HG02571 (cell line): ENCODE data around the gene FSCN2.

Source experiments
- ATAC-seq: cut with Tn5 transposase; IDR thresholded peaks from one replicate; pipeline ENCODE4 v1.9.1; 2021; ENCODE audit warnings: mild to moderate bottlenecking, moderate library complexity; ENCODE audit not compliant: unreplicated experiment

The FSCN2 gene

DNA sequence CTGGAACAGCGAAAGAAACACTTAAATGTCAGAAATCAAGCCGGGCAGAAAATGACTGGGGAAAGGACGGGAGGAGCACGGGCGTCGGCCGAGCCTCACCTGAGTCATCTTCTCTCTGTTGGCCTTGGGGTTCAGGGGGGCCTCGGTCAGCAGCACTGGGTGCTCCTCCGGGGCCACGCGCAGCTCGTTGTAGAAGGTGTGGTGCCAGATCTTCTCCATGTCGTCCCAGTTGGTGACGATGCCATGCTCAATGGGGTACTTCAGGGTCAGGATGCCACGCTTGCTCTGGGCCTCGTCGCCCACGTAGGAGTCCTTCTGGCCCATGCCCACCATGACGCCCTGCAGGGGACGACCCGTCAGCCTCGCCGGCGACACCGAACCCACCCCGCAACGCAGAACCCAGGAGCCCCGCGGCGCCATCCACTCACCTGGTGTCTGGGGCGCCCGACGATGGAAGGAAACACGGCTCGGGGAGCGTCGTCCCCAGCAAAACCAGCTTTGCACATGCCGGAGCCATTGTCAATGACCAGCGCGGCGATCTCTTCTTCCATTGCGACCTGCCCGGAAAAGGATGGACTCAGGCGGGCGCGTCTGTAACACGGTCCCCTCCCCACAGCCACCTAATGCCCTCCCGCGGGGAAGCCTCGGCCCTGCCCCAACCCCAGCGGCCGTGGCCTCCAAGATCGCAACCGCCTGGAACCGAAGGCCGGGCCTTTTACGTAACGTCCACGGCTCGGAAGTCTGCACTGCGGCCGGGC is 16.2 kb upstream of the FSCN2 start:
- ATAC-seq: peak; percentile 1

DNA sequence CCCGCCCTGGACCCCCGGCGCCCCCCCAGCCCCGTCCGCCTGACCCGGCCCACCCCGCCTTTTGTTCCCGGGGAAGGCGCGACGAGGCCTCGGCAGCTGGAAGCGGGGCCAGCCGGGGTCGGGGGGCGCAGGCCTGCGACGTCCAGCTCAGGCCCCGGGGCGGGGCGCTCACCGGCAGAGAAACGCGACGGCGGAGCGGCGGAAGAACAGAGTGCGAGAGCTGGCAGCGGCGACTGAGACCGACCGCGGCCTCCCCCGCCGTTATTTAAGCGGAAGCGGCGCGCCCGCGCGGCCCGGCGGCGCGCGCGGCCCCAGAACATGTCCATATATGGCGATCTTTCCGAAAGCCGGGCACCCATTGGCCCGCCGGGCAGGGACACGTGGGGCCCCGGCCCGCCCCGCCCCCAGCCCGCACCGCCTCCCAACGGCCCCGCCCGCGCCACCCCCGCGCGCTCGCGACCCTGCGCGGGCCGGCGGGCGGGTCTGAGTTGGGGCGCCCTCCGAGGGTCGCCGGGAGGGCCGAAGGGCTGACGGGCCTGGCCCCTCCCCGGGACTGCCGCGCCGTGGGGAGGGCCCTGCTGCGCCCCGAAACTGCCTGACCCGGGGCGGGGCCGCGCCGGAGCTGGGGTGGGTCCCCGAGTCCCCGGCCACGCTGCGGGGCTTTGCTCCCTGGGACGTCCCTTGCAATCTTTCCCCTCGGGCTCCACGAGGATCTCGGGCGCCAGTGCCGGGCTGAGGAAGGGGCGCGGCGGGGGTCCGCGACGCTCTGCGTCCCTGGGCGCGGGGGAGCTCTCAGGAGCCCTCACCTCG is 15.4 kb upstream of the FSCN2 start, which contains the start of gene ACTG1:
ACTG1 (minus strand) TSS at position 238 of the 810 bp plus-strand sequence. CDS start 445 bp downstream, outside the sequence.
- ATAC-seq: peak; percentile 50

DNA sequence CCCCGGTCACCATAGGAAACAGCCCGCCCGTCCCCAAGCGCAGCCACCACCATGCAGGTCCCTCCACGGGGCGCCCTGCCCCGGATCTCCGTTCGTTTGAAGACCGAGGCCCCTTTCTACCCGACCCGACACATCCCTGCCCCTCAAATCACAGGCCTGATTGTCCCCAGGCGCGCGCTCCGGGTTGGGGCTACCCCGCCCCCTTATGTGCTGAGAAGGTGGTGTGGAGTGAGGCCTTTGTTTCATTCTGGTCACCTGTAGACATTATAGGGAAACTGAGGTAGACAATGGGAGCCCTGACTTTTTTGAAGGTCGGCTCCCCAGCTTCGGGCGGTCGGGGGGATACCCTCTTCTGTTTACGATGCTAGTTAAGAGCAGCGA is 14.8 kb upstream of the FSCN2 start:
- no peak for ATAC-seq

DNA sequence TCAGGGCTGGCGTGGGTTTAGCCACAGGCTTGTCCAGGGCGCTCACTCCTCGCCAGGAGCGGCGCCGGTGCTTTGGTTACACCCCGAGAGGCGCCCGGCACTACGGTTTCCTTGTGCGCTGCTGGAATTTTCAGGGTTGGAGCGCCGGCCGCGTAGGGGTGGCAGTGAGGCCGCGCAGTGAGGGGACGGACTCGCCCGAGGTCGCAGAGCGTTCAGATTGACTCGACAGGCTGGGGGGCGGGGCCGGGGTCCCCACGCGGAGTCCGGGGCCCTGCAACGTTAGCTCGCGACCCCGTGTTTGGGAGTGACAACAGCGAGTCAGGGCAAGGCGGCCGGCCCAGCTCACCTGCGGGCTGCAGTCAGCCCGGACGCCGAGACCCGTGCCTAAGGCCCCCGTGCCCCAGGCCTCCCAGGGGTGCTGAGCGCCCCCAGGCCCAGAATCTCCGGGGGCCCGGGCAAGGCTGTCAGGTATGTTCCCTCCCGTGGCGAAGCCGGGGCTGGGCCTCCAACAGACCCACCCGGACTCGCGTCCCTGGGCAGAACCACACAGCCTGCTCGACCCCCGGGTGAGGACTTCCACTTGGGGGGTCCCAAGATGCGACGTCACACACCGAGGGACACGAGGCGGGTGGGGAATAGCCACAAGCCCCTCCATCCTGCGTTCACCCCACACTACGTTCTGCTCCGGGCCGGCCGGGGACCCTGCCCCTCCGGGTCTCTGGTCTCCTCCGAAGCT is 14.3 kb upstream of the FSCN2 start:
- no peak for ATAC-seq

DNA sequence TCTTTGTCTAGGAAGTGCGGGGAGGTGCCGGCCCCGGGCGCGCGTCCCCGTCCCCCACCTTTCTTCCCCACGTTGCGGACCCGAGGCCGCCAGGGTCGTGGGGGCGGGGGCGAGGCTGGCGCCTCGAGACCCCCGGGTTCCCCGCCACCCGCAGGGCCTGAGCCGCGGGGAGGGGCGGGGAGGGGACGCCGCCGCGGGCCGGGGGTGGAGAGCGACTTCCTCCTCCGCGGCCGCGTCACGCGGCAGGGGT is 13.8 kb upstream of the FSCN2 start:
- no peak for ATAC-seq

DNA sequence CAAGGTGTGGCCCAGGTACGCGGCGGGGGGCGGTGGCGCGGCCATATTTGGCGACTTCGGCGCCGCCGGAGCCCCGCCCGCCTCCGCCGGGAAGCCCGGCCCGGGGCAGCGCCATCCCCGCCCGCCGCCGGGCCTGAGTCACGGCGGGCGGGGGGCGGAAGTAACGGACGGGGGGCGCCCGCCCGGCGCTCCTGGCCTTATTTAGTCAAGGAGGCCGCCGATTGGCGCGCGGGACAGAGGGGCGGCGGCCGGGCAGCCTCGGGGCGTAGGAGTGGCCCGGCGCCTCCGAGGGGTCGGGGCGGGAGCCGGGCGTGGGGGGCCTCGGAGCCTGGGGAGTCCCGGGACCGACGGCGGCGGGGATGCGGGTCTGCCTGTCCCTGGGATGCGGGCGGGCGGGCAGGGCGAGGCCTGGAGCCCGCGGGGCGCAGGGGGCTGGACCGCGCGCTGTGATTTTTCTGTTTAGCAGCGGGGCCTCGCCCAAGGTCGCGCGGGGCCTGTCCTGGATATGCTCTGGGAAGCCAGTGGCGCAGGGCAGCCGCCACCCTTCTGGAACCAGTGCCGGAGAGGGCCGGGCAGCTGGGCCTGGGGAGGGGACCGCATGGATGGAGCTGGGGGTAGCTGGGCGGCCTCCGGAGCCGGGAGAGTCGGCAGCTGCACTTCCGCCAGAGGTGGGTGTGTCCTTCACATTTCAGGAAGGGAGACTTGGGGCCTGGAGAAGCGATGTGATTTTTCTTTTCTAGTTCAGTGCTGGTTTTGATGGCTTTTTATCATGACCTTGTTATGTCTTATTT is 13.2 kb upstream of the FSCN2 start:
- no peak for ATAC-seq

DNA sequence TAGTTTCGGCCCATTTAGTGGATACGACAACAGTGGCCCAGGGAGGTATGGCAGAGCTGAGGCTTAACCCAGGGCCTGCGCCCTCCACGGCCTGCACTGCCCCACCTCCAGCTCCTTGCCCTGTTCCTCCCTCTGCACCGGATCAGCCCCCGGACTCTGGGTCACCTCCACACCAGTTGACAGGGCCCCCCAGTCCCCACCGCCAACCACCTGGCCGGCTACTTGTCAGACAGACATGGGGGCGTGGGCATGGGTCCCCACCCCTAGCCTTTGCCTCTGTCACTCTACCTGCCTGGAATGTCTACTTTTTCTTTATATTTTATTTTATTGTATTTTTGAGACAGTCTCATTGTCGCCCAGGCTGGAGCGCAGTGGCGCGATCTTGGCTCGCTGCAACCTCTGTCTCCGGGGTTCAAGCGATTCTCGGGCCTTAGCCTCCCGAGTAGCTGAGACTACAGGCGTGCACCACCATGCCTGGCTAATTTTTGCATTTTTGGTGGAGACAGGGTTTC is 12.6 kb upstream of the FSCN2 start:
- no peak for ATAC-seq

DNA sequence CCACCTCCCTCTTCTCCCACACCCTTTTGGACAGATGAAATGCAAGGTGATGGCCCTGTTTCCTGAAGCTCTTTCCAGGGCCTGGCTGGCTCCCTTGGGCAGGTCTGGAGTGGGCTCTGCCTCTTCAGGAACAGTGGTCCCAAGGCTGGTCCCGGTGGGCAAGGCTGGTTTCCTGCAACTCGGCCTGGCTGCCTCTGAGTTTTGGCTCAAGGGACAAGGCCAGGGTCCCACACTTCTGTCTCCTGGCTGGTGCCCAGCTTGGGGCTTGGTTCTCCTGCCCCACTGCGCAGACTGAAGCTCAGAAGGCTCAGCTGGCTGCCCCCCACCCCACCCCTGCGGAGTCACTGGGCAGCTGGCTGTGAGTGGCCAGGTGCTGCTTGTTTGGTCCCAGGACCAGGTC is 11.7 kb upstream of the FSCN2 start:
- no peak for ATAC-seq

DNA sequence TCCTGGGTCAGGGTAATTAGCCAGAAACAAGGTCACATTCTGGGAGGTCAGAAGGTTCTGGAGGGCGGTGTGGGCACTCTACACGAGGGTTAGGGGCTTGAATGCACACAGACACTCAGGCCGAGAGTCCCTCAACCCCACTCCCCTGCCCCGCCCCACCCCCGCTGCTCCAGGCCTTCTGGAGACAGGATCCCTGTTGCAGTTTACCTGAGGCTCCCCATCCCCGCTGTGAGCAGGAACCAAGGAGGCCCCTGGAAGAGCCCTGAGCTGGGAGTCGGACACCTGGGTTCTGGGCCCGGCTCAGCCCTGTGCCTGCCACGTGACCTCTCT is 11.2 kb upstream of the FSCN2 start:
- ATAC-seq: no peak

DNA sequence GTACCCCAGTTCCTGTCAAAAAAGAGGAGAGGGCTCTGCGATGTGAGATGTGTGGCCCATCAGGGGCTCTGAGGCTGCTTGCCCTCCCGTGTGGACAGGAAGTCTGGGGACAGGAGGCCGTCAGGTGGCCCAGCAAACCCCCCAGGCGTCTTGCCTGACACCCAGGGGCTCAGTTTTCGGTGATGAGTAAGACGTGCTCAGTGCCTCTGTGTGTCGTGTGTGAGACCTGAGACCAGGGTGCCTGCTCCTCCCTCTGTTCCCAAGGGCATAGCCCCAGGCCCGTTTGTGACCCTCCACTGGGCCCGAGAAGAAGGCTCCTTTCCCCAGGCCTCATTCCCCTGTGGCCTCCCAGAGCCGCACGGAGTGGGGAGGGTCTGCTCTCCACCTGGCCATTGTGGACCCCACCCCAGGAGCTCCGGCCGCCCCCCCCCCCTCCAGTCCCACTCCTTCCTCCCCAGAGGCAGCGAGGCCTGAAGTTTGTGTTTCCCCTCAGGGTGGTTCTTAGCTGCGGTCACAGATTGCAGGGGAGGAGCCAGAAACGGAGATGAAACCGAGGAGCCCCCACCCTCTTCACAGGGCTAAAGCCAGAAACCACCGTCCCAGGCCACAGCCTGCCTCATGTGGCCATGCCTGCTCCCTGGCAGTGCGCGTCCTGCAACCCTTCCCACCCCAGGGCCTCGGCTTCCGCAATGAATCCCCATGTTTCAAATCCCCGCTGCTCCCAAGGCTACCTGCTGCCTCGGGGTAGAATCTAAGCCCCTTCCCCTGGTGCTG is 10.7 kb upstream of the FSCN2 start:
- ATAC-seq: peak; percentile 27

DNA sequence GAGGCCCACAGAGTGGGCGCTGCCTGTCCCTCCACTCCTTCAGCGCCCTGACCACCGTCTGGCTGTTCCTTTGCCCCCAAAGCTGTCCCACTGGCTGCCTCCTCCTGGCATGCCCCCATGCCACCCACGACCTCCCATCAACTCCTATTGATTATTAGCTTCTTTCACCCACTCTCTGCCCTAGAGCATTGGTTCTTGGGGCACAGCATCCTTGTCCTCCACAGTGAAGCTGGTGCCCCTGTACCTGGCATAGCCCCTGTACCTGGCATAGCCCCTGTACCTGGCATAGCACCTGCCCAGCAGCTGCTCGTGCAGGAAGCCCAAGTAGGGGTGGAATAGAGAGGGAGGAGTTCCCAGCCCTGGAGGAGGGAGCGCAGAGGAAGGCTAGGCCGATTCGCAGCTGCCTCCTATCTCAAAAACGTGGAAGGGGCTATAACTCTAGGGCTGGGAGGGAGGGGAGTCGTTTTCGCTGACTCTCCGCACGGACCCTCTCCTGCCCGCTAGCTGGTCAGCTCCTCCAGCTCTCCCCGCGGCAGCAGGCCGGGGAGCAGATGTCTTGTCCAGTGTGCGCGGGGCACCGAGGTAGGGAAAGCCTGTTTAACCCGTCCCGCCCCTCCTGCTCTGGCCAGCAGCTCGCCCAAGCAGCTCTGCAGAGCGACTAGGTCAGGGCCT is 9.9 kb upstream of the FSCN2 start:
- no peak for ATAC-seq

DNA sequence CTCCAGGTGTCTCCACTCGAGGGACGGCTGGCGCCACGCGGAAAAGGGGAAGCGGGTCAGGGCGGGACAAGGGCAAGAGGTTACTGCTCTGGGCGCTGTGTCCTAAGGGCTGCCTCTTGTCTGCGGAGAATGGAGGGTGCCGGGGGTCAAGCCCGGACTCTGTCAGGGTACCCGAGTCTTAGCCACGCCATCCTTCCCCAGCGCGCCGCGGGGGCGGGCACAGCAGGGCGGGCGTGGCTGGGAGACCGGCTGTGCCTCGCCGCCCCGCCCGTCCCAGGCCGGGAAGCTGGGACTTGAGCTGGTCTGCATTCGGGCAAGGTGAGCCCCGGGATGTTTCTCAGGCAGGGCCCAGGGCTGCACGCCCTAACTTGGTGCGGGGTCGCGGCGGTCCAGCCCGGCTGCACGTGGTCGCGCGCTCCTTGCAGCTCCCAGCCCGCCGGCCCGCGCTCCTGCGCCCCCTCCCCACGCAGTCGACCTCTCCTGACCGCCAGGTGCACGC is 9.3 kb upstream of the FSCN2 start:
- ATAC-seq: no peak

DNA sequence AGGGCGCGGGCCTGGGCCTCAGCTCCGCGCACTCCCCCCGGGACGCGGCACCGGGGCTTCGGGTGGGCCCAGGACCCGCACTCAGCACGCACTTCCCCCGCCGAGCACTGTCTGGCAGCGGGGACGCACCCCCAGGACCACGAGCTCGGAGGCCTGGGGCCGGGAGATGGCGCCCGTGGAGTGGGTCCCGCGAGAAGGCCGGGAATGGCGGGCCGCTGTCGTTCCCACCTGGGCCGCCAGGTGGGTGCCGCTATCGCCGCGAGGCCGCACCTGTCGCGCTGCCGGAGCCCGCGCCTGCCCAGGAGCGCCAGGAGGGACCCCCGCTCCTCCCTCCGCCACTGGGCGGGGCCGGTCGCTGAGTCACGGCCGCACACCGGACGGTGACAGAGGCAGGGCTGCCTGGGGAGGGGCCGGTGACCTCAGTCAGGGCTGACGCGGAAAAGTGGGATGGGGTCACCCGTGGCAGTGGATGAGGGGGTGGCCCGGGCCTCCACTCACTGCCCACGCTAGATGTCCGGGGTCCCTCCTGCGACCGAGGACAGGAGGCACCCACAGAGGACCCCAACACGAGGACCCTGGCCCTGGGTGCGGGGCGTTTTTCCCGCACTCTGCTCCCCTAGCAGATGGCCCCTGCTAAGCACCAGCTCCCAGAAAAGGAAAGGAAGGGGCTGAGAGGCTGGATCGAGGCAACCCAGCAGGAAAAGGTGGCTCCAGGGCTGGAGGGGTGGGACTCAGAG is 8.7 kb upstream of the FSCN2 start:
- no peak for ATAC-seq

DNA sequence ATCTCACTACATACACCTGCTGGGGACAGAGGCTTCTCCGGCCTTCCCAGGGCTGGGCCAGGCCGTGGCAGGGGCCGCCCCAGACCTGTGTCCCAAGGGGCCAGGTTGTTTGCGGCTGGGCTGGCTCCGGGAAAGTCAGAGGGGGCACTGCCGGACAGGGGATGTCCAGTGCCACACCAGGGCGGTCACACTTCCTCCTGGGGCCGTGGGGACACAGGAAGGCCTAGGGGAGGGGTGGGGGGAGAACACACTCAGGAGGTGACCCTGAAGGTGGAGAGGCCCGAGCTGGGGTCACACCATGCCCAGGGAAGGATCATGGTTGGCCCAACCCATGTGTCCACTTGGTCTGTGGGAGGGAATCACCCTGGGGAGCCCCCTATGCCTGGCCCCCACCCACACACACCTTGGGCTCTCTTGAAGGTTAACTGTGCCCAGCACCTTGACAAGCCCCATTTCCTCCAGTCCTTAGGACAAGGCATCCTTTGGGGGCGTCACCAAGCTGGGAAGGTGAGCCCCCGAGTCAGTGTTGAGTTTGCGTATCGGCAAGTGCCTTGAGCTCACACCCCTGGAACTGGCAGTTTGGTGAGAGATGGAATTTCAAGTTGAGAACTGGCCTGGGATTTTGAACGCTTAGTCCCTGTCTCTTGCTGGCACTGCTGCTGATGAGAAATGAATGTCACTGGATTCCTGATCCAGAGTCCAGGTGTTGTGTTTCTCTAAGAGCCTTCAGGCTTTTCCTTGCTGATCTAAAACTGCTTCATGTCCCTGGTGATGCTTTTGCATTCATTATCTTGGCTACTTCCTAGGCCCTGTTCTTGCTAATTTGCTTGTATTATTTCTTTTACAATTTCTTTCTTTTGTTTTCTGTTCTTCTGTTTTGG is 7.9 kb upstream of the FSCN2 start:
- ATAC-seq: no peak

DNA sequence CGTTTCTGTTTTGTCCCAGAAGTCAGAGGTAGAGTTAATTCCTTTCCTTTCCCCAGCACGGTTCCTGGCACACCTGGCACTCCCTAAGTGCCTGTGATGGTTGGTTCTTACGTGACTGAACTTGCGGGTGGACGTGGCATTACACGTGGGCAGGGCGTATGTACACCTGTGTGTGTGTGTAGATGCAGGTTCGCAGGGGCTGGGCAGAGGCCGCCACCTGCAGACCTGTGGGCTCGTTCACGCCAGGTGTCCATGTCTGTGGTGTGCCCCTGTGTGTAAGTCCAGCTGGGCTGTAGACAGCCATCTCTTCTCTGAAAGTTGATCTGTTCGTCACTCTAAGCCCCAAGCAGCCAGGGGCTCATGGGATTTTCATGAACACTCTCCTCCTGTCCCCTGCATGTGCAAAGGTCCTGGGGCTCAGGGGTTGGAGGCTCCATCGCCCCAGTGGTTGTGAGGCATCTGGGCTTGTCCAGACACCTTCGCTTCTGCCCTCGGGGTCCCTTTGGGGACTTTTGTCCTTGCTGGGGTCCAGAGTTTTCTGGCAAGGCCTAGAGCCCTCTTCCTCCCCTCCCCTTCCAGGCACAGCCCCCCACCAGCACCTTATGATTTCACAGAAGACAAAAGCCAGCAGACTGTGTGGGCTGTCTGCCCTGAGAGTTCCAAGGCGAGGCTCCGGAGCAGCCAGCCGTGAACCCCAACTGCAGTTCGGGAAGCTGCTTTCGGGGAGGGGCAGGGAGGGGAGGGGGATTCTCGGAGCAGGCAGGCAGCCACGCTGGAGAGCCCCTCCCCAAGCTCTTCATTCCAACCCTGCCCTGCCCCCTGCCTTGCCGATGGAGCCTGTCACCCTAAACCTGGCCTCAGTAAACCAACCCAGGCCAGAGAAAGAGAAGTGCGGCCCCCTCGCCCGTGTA is 5.4 kb upstream of the FSCN2 start:
- ATAC-seq: no peak

DNA sequence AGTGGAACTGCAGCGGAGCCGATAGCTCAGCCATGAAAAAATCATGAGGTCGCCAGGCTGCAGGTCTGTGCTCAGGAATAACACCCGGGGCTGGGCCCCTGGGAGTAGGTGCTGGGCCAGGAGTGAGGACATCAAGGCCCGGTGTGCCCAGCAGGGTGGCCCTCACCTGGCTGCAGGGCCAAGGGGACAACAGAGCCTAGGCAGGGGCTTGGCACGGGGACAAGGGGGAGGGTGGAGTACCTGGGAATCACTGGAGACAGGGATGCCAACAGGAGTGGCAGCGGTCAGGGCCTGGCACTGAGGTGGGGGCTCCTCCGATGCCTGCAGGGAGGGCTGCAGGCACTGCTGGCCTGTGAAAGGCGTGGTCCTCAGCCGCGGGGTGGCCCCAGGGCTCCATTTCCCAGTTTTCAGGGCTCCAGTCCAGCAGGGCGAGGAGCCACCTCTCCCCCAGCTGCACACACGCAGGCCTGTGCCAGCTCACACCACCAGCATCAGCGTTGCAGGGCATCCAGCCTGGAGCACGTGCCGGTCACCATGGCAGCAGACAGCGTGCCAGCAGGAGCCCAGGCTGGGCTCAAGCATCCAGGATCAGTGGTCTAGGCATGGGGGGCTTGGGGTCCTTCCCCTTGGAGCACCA is 4.7 kb upstream of the FSCN2 start:
- ATAC-seq: no peak
